CD1c-positive myeloid dendritic cell (primary cell): ENCODE results near the gene UBE2D1.

Source experiments
- DNase-seq: peaks from one replicate; pipeline ENCODE4 v3.0.0-alpha.2; 2016; ENCODE audit errors: extremely low spot score

The UBE2D1 gene

GRCh38 chr10:58334817-58335305 is at the start of gene UBE2D1:
Gene UBE2D1 (plus strand): TSS chr10:58335006. CDS start chr10:58335202, 196 bp downstream.
- peak; percentile 92 for DNase-seq

DNA sequence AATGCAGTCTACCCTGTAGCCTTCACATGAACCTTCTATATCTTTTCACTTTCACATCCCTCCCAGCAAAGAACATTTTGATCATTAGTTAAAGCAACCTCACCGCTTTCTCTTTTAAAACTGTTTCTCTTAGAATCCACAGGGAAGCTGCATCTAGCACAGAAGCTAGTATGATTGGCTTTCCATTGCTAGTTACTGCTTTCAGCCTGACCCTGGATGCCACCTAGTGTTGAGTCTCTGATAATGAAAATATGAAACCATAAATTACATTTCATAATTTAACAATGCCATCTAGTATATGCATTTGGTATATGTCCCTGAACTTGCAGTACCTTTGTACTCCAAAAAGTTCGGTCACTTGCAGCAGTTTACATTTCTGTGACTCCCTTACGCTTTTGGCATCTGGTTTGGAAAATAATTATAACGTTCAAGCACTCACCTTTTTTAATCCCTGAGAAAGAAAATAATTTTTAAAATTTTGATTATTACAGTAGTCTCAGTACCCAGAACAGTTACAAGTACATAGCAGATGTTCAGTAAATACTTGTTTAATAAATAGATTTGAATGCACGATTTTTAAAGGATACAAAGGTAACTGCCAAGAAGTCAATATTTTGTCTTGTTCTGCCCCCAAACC is 43.1 kb upstream of the UBE2D1 start:
- DNase-seq: peak; percentile 70

- DNase-seq: no peak
Observed at GRCh38 chr10:58293989-58294388, 40.8 kb upstream of the UBE2D1 start.

DNA sequence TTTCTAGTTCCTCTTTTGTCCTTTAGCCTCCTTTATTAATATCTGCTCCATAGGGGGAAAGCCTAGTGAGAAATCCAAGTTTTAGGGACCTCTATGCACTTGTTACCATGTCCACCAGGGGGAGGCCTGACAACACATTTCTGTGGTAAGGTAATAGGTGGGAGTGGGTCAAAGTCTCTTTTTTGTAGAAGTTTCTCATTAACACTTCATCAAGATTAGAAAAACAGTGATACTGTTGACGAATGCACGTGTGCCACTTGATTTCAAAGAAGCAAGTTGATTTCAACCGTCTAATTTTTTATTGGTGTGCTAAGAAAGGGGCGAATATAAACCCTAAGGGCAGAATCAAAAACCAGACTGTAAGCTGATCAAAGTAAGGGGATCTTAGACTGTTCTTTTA is 35.2 kb upstream of the UBE2D1 start:
- peak; percentile 80 for DNase-seq

DNA sequence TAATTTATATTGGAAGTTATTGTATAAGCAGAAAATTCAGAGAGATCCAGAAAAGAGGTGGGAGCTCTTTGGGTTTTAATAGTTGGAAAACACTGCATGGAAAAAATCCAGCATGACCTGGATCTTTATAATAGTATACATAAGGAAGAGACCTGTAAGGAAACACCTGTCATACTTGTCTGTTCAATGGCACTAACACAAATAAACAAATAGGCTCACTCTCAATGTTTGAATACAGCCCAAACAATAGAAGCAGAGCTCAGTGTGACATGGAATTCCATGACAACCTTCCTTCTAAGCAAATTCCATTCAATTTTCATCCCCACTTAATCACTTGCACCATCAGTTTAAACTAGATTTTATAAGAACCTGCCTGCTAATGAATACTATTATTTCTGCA is 34.1 kb upstream of the UBE2D1 start:
- no peak for DNase-seq

- no peak for DNase-seq
Observed at GRCh38 chr10:58302254-58302653, 32.6 kb upstream of the UBE2D1 start.

- DNase-seq: no peak
Observed at GRCh38 chr10:58304099-58304633, 30.6 kb upstream of the UBE2D1 start.

GRCh38 chr10:58305821-58306220 is 29.0 kb upstream of the UBE2D1 start:
- no peak for DNase-seq

- no peak for DNase-seq
Observed at GRCh38 chr10:58307676-58308075, 27.1 kb upstream of the UBE2D1 start.

DNA sequence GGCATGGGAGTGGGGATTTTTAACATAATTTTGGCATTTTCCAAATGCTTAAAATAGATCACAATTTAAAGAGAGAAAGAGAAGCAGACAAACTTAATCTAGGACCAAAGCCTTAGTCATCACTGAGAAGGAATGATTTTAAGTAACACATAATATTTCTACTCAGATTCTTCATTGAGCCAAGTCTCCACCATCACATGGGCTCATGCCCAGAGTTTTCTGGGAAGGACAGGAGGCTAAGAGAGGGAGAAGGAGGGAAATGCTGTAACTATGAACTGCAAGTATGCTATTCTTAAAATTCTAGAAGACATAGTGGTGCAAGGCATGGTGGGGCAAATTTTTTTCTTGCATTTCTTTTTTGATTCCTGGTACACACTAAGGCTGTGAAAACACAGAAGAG is 23.8 kb upstream of the UBE2D1 start:
- no peak for DNase-seq

DNA sequence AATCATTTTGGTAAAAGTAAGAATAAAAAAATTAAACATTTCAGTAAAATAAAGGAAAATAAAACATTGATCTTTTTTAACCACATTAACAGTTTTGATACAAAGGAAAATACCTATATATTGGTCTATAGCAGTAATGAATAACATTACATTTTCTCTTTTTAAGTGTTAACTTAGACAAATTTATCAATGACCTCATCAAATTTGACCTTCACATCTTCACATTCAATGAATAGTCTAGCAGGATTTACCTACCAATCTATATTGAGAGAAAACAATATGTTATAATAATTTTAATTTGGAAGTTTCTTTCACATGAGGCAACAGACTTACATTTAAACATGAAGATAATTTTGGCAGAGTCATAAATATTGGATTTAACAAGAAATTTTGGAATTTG is 17.9 kb upstream of the UBE2D1 start:
- no peak for DNase-seq

DNA sequence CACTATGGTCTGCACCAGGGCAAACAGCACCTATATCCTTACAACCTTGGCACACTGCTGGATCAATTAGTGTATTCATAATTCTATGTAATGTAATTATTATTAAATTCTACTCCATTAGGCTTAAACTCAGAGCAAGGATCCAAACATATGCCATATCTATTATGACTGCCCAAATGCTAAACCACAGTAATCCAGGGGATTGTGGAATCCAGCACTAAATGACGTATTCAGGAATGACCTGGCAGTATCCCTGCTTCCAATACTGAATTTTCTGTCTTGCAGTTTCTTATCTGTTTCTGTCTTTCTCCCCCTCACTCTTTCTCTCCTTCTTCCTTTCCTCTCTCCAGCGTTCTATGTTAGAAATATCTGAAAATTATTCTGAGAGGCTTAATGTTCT is 16.5 kb upstream of the UBE2D1 start:
- no peak for DNase-seq

DNA sequence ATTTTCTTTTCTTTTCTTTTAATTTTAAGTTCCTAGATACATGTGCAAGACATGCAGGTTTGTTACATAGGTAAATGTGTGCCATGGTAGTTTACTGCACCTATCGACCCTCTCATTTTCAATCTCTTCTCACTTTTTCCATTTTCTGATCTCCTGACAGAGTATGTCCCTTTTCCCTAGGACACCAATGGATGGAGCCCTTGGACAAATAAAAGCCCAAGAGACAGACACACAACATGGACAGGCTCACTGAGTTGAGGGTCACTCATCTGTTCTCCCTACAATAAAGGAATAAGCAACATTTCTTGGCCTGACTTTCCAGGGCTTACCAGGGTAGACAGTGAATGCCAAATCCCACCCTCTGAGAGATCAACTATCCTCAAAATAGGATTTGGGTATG is 15.2 kb upstream of the UBE2D1 start:
- DNase-seq: no peak

DNA sequence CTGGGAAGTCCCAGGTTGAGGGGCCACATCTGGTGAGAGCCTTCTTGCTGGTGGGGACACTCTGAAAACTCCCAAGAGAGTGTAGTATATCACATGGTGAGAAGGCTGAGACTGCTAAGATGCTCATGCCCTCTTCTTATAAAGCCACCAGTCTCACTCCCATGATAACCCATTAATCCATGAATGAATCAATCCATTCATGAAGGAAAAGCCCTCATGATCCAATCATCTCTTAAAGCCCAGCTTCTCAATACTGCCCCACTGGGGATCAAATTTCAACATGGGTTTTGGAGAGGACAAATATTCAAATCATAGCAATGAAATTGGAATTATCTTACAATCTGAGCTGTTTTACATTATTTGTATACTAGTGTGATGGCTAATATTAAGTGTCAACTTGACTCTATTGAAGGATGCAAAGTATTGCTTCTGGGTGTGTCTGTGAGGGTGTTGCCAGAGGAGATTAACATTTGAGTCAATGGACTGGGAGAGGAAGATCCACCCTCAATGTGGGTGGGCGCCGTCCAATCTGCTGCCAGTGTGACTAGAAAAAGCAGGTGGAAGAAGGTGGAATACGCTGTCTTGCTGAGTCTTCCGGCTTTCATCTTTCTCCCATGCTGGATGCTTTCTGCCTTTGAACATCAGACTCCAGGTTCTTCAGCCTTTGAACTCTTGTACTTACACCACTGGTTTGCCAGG is 14.3 kb upstream of the UBE2D1 start:
- DNase-seq: no peak

DNA sequence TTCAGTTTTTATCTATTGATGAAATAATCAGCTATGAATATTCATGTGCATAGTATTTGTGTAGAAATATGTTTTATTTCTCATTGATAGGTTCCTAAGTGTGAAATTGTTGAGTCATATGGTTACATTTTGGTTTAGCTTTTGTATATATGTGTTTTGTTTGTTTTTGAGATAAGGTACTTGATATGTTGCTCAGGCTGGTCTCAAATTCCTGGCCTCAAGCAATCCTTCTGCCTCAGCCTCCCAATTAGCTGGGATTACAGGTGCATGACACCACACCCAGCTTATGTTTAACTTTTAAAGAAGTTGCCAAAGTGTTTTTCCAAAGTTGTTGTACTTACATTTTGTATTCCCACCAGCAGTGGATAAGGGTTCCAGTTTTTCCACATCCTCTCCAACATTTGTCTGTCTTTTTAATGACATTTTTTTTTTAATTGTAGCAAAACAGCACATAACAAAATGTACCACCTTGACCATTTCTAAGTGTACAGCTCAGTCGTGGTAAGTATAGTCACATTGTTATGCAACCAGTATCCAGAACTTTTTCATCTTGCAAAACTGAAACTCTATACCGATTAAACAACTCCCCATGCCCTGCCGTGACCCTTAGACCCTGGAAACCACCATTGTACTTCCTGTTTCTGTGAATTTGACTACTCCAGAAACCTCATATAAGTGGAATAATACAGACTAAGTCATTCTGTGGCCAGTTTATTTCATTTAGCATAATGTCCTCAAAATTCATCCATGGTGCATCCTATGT is 12.6 kb upstream of the UBE2D1 start:
- DNase-seq: peak; percentile 87

DNA sequence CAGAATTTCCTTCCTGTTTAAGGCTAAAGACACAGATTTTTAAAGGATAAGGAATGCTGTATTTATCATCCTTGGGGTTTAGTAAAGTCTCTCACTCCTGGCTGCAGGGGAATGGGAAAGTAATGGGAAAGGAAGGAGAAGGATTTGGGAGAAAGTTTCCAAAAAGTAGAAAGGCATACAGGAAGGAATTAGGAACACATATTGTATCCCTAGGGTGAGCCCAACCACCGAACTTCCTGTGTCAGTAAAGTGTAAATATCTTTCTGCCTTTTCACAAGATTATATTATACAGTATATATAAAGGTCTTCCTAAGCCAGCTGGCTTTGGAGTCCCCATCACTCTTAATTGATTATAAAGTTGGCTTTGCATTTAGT is 12.0 kb upstream of the UBE2D1 start:
- DNase-seq: no peak

- no peak for DNase-seq
Observed at GRCh38 chr10:58326967-58327381, 7.8 kb upstream of the UBE2D1 start.

DNA sequence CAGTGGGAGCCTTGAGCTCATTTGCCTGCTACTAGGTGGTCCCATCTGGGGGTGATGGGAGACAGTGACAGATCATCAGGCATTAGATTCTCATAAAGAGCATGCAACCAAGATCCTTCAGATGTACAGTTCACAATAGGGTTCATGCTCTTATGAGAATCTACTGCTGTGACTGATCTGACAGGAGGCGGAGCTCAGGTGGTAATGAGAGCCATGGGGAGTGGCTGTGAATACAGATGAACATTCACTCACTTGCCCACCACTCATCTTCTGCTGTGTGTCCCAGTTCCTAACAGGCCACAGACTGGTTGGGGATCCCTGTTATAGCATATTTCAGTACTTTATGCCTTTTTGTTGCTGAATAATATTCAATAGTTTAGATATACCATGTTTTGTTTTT is 6.6 kb upstream of the UBE2D1 start:
- DNase-seq: no peak

GRCh38 chr10:58330431-58330830 is 4.4 kb upstream of the UBE2D1 start:
- DNase-seq: peak; percentile 52

GRCh38 chr10:58331646-58332045 is 3.2 kb upstream of the UBE2D1 start:
- peak; percentile 63 for DNase-seq

GRCh38 chr10:58335306-58336005 is 650 bp downstream of the UBE2D1 start:
- no peak for DNase-seq

- DNase-seq: no peak
Observed at GRCh38 chr10:58336242-58336641, 1.4 kb downstream of the UBE2D1 start.
